Stimulated activated CD4-positive, alpha-beta T cell treated with anti-CD3 and anti-CD28 coated beads, TNF-alpha, amount 100 ng/mL, for 24 hours (primary cell): ENCODE results near the gene CITED2.

ENCODE experiments used
- DNase-seq, 3 experiments: peaks; one replicate each; pipeline ENCODE4 v3.0.0-alpha.2; 2020; ENCODE audit warnings: low read depth in 3 of 3

CITED2 gene

DNA sequence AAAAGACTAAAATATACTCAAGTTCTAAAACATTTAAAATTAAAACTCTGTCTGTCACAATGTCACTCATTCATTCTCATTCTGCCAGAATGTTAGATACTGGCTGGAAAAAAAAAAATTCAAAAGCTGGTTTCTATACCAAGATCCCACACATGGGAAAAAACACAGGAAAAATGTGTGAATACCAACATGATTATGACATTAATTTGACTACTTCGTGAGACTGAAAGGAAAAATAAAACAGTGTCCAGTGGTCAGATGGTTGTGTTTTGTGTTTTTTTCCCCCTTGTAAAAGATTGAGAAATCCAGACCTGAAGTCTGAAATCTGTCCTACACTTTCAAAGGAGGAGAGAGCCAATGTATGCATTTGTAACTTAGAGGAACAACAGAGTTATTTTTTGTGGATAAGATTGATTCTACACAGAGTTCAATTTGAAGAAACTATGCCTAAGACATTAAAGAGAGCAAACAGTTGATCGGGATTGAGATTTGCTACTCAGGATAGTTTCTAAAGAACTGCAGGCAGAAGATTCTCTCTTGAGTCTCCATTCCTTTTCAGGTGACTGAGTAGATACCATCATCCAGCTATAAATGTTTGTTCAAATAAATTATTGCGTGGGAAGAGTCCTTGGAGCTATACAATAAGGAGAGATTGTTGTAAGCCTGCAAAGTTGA lies 43.5 kb downstream of the CITED2 start:
- DNase-seq = no peak

DNA sequence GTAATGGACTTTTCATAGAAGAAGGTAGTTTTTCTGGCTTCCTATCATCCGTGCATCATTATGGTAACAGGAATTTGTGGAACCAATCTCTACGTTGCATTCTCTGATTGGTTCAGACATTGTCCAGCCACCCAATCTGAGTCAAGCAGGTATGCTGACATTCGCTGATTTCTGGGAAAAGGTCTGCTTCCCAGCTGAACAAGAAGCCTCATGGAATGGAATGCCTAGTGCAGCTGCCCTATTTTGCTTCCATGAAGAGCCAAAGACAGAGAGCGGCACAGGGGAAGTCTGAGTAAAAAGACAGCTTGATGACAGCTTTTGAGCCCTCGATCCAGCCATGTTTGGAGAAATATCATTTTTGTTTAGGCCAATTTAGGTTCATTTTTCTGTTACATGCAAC lies 44.1 kb downstream of the CITED2 start:
- no peak for DNase-seq

DNA sequence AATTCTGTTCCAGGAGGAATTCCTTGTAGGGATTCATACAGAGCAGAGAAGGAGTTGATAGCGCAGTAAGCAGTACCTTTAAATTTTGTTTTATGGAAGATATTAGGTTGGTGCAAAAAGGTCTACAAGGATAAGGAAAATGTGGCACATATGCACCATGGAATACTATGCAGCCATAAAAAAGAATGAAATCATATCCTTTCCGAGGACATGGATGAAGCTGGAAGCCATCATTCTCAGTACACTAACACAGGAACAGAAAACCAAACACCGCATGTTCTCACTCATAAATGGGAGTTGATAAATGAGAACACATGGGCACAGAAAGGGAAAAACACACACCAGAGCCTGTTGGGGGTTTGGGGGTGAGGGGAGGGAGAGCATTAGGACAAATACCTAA lies 45.2 kb downstream of the CITED2 start:
- DNase-seq = no peak

DNA sequence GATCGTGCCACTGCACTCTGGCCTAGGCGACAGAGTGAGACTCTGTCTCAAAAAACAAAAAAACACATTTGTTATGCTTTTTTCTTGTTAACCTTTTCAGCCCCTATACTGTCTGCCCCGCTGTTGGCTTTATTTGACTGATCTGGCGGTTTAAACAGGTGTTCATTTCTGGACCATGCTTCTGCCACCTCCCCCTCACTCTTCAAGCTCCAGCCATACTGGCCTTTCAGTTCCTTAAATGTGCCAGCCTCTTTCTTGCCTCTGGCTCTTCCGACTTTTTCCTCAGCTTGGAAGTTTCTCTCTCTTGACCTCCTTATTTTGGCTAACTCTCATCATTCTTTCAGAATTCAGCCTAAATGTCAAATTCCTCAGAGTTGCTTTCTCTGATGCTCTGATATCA lies 47.4 kb downstream of the CITED2 start:
- DNase-seq = no peak

DNA sequence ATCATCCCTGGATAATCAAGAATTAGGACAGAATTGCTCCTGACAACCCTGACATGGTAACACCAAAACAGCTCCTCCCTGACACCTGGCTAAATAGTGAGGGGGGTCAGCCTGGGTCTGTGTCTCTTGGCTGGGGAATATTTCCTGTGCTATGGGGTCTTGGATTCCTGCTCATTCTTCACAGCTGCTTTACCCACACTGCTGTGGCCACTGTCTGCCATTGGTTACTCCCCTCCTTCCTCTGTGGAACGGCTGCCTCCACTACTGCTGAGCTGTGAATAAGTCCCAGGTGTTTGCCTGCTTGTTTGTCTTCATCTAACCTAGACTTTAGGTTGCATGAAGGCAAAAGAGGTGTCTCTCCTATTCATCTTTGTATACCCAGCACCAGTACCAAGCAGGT lies 48.8 kb downstream of the CITED2 start:
- DNase-seq = no peak

DNA sequence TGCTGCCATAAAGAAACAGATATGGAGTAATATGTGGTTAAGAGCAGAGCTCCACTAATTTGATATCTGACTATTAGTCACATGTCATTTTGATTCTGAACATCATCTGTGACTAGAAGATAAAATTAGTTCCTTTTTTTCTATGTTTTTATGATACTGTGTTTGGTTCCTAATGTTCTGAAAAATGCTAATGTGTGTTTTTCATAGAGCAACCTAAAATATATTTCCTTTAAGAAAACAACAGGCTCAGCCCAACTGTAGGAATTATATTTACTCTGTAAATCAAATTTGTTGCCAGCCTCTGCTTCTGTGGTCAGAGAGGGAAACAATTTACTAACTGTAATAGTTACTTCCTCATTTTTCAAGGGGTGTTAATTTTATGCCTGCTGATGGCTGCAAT lies 49.3 kb downstream of the CITED2 start:
- DNase-seq = no peak

DNA sequence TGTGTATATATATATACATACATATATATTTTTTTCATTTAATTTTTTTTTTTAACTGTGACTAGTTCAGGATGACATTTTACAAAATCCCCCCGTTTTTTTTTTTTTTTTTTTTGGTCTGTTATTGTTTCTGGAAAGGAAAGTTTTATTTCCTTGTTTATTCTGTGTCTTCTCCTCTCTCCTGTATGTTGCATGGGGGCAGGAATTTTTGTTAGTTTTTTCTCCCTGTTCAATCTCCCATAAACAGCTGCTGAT lies 50.2 kb downstream of the CITED2 start:
- DNase-seq = no peak

DNA sequence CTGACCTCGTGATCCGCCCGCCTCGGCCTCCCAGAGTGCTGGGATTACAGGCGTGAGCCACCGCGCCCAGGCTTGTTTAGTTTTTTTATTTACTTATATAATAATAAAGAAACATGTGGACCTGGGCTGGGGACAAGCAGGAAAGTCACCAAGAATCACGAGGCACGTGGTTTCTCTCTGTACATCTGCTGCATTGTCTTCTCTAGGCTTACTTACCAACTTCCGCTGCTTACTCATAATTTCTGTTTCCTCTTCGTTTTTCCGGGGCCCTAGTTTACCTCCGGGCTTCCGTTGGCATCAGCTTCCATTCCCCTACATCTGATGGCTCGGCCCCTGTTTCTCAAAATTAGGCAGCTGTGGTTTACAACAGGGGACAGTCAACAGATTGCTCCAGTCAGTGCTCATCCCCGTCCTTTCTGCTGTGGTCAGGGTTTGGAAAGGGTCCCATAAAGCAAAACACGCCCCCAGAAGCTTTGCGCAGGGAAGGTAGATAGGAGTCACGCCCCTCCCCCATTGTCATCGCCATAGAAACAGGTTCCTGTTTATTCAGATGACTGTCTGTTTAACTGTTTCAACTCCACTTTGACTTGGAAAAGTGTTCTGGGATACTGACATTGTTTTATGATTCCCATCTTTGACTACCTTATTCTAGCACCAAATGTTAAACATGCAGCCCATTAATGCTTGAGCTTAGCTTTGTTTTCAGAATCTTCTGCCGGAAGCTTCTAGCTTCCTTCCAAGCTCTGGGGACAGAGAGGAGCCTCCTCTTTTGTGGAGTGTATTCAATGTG lies 50.7 kb downstream of the CITED2 start:
- DNase-seq = peak; percentile 57 to 71 (median 70)
